ENCODE data around the gene FCAMR.
A peak's percentile ranks its signal among the peaks of the same experiment; 100 is the strongest.
"Not testable (repeated sequence)": the region's sequence is repeated elsewhere in the genome, so short reads cannot be mapped to it uniquely, and the experiment has no call there.

Gene FCAMR

GRCh38 chr1:206935491-206936067 lies 34.7 kb downstream of the FCAMR start:
- DNase-seq (ENCODE audit: low read depth in 2 of 2): no peak

GRCh38 chr1:206933333-206933945 lies 36.8 kb downstream of the FCAMR start:
- peak; percentile 52 to 60 for DNase-seq (ENCODE audit: low read depth in 2 of 2)

- no peak for DNase-seq (ENCODE audit: low read depth in 2 of 2)
Observed at GRCh38 chr1:206932177-206932576, 38.1 kb downstream of the FCAMR start.

GRCh38 chr1:206931709-206932108 lies 38.6 kb downstream of the FCAMR start:
- no peak for DNase-seq (ENCODE audit: low read depth in 2 of 2)

GRCh38 chr1:206930210-206930798 lies 40.0 kb downstream of the FCAMR start:
- DNase-seq (ENCODE audit: low read depth in 2 of 2): no peak

- DNase-seq (ENCODE audit: low read depth in 2 of 2): no peak
Observed at GRCh38 chr1:206929524-206929923, 40.7 kb downstream of the FCAMR start.

GRCh38 chr1:206926286-206926685 lies 44.0 kb downstream of the FCAMR start:
- DNase-seq (ENCODE audit: low read depth in 2 of 2): no peak

GRCh38 chr1:206925106-206925736 lies 45.0 kb downstream of the FCAMR start:
- DNase-seq (ENCODE audit: low read depth in 2 of 2): no peak

GRCh38 chr1:206924592-206925105 lies 45.6 kb downstream of the FCAMR start:
- DNase-seq (ENCODE audit: low read depth in 2 of 2): no peak

- not testable (repeated sequence) for DNase-seq (ENCODE audit: low read depth in 2 of 2)
Observed at GRCh38 chr1:206923961-206924557, 46.2 kb downstream of the FCAMR start.

GRCh38 chr1:206923009-206923960 lies 47.0 kb downstream of the FCAMR start:
- DNase-seq (ENCODE audit: low read depth in 2 of 2): peak; percentile 46 to 63

- no peak for DNase-seq (ENCODE audit: low read depth in 2 of 2)
Observed at GRCh38 chr1:206922524-206922923, 47.7 kb downstream of the FCAMR start.

GRCh38 chr1:206921772-206922265 lies 48.4 kb downstream of the FCAMR start, which contains the start of gene FCMR:
TSS of gene FCMR (minus strand) at chr1:206921941. CDS start at chr1:206921854, 87 bp downstream.
- no peak for DNase-seq (ENCODE audit: low read depth in 2 of 2)

GRCh38 chr1:206918076-206918475 lies 52.2 kb downstream of the FCAMR start:
- DNase-seq (ENCODE audit: low read depth in 2 of 2): no peak

- DNase-seq (ENCODE audit: low read depth in 2 of 2): no peak
Observed at GRCh38 chr1:206916000-206916709, 54.1 kb downstream of the FCAMR start.

GRCh38 chr1:206915030-206915735 lies 55.1 kb downstream of the FCAMR start:
- DNase-seq (ENCODE audit: low read depth in 2 of 2): no peak

- no peak for DNase-seq (ENCODE audit: low read depth in 2 of 2)
Observed at GRCh38 chr1:206913766-206914537, 56.3 kb downstream of the FCAMR start.

- no peak for DNase-seq (ENCODE audit: low read depth in 2 of 2)
Observed at GRCh38 chr1:206912445-206913095, 57.7 kb downstream of the FCAMR start.
